Measurements from ENCODE around the gene F2R. TPM values are rescaled to one million over a fixed set of nuclear protein-coding genes. Genes with fewer than 3 reads are reported as not detected.

The F2R gene
- total RNA-seq (10 to 100 TPM in 6 of 10 donors, 1 to 10 TPM in 4; 6.0 to 20.9 (median 11.1) TPM), polyA plus RNA-seq (10 to 100 TPM in 1 of 2 donors, 1 to 10 TPM in 1; 3.1 to 16.6 TPM)
- long read RNA-seq, donor 1, partial matches to known transcripts, result 0 of 4 reads
- long read RNA-seq, donor 1, other reads (novel, unspliced or antisense), result 1 of 4 reads
- long read RNA-seq, donor 2, transcript F2R-201 (2 exons, 3,821 nt), result major isoform, 6 of 10 reads
- long read RNA-seq, donor 2, partial matches to known transcripts, result 0 of 10 reads
- long read RNA-seq, donor 2, other reads (novel, unspliced or antisense), result 4 of 10 reads
- long read RNA-seq, donor 3, transcript F2R-201 (2 exons, 3,821 nt), result major isoform, 7 of 21 reads
- long read RNA-seq, donor 3, partial matches to known transcripts, result 0 of 21 reads
- long read RNA-seq, donor 3, other reads (novel, unspliced or antisense), result 14 of 21 reads

GRCh38 chr5:76715736-76716455 lies at the start of gene F2R:
F2R (plus strand) TSS chr5:76716126; CDS start chr5:76716308, 182 bp downstream.
- peak; percentile 21 to 75 (median 56) for TF ChIP-seq CTCF (IDR thresholded peaks at IDR 0.05)
- DNase-seq, result peak; percentile 67 to 72
- Histone ChIP-seq H3K27ac (peak within 1 kb of the TSS; percentile 67 to 93 (median 83)), H3K36me3 (no peaks in the 10 kb centered on the region), H3K9me3 (peaks cover 0 to 3% (median 0%) of the 10 kb centered on the region in 11 donors), H3K4me3 (peak within 1 kb of the TSS; percentile 68 to 98 (median 84)), H3K4me1 (peaks cover 0 to 54% (median 32%) of the 10 kb centered on the region in 9 donors), H3K27me3 (peaks cover 0 to 42% (median 10%) of the 10 kb centered on the region in 7 donors)
- peak; percentile 77 to 90 (median 85) for ATAC-seq
- 0 to 1% methylated on average over 72 to 82 of the region's 82 CpGs for WGBS, 2 donors
- intact Hi-C loops (cut with DNase I), result loop anchor here in 5 of 10 donors (5.0 to 10.0 kb wide), 3 partner anchors 56 to 111 kb away; no protein-coding TSS in a partner anchor

GRCh38 chr5:76667495-76667894 lies 48.4 kb upstream of the F2R start:
- Histone ChIP-seq H3K27ac (no peak overlapping the region), H3K27me3 (no peaks in the 10 kb centered on the region), H3K36me3 (peaks cover 0 to 84% (median 0%) of the 10 kb centered on the region in 9 donors), H3K4me1 (no peaks in the 10 kb centered on the region), H3K4me3 (no peak overlapping the region), H3K9me3 (no peaks in the 10 kb centered on the region)
- ATAC-seq (no peak), DNase-seq (no peak)
- intact Hi-C loops (cut with DNase I), result no loop called here
- no peak for TF ChIP-seq CTCF (IDR thresholded peaks at IDR 0.05)
- 69 to 72% methylated on average over 2 of the region's 2 CpGs for WGBS, 2 donors

- intact Hi-C loops (cut with DNase I), result no loop called here
- Histone ChIP-seq H3K36me3 (peaks cover 0 to 90% (median 0%) of the 10 kb centered on the region in 9 donors), H3K27ac (no peak overlapping the region), H3K4me1 (no peaks in the 10 kb centered on the region), H3K27me3 (no peaks in the 10 kb centered on the region), H3K4me3 (no peak overlapping the region), H3K9me3 (no peaks in the 10 kb centered on the region)
- ATAC-seq (no peak), DNase-seq (no peak)
- TF ChIP-seq CTCF (IDR thresholded peaks at IDR 0.05), result no peak
- WGBS, 2 donors, result 89 to 90% methylated on average over 5 of the region's 5 CpGs
These were observed 46.7 kb upstream of the F2R start for GRCh38 chr5:76669245-76669644.

GRCh38 chr5:76670508-76670907 lies 45.4 kb upstream of the F2R start:
- intact Hi-C loops (cut with DNase I), result no loop called here
- peaks cover 0 to 86% (median 0%) of the 10 kb centered on the region in 9 donors for H3K36me3 ChIP-seq
- ATAC-seq, result no peak

More at GRCh38 chr5:76670508-76670907, 45.4 kb upstream of the F2R start:
- H3K27me3 ChIP-seq, result no peaks in the 10 kb centered on the region
- H3K9me3 ChIP-seq, result no peaks in the 10 kb centered on the region
- WGBS, 2 donors, result 89 to 92% methylated on average over 3 of the region's 3 CpGs
- TF ChIP-seq CTCF (IDR thresholded peaks at IDR 0.05), result no peak
- no peak overlapping the region for H3K27ac ChIP-seq
- no peak for DNase-seq
- H3K4me1 ChIP-seq, result no peaks in the 10 kb centered on the region
- no peak overlapping the region for H3K4me3 ChIP-seq

All from heart right ventricle (tissue), 16 donors.